Right ventricle myocardium superior (tissue), 1 donor: ENCODE data around the gene CITED1. TPM values are rescaled to one million over a fixed set of nuclear protein-coding genes. Genes with fewer than 3 reads are reported as not detected.
A peak's percentile ranks its signal among the peaks of the same experiment; 100 is the strongest.
"Not testable (repeated sequence)": the region's sequence is repeated elsewhere in the genome, so short reads cannot be mapped to it uniquely, and the experiment has no call there.

Experiments
- ATAC-seq: fragments of 200-7000 bp; cut with Tn5 transposase; one replicate; pipeline ENCODE4 v1.9.1; 2020; ENCODE audit warnings: mild to moderate bottlenecking; ENCODE audit not compliant: poor library complexity
- DNase-seq: peaks from one replicate; pipeline ENCODE4 v3.0.0-alpha.2; 2020
- intact Hi-C: fragments of 100-400 bp; cut with DNase I; formaldehyde crosslinking; loops from one replicate; pipeline ENCODE4 v1.11.2; 2022
- long read RNA-seq: library from polyadenylated mRNA; unstranded; transcript quantifications from one replicate; pipeline ENCODE4 v2.0.0, GENCODE V29; 2021
- total RNA-seq: library from RNA; stranded (reverse); fragmentation: NEBNext Ultra II Directional; extraction: Animal tissue kit (Norgen Biotek cat#: 25700); gene quantifications from one replicate; pipeline ENCODE4 v1.2.1, GENCODE V29; 2021
- donor health status: DM: no; HTN: yes; CAD: no; lungs with severe emphysema.

Gene CITED1, protein sequence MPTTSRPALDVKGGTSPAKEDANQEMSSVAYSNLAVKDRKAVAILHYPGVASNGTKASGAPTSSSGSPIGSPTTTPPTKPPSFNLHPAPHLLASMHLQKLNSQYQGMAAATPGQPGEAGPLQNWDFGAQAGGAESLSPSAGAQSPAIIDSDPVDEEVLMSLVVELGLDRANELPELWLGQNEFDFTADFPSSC
- not detected for total RNA-seq
- long read RNA-seq, result 0 reads

DNA sequence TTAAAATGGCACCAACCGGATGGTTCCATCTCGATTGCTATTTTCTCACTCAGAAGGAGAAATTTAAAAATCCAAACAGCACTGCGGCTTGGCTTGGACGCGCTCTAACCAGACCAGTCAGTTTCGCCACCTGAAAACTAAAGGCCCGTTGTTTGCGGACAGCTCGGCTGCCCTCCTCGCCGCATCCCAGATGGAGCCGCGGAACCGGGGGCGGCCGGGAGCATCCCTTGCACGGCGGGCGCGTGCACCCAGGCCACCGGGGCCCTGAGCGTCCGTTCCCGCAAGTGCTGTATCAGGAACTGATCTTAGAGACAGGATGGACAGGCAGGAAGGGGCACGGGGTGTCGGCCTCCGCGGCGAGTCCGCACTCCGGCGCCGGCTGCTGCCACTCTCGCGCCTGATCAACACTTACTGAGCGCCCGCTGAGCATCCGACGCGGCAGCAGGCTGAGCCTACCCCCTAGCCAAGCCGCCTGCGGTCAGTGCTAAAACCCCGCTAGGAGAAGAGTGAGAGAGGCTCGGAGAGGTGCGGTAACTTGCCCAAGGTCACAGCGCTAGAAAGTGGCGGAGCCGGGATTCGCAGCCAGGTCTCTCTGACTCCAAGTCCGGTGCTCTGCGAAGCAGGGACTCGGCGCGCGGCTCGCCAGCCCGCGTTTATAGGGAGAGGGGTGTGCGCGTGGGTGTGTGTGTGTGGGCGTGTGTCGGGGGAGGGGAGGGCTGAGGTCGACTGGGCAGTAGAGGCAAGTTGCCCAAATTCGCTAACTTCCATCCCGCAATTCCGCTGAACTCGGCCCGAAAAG, at the start of gene CITED1:
Gene CITED1 (minus strand): TSS at position 629 of the 799 bp plus-strand sequence. CDS start 3,045 bp downstream, outside the sequence.
- ATAC-seq (no peak), DNase-seq (no peak)
- intact Hi-C loops, result no loop called here

DNA sequence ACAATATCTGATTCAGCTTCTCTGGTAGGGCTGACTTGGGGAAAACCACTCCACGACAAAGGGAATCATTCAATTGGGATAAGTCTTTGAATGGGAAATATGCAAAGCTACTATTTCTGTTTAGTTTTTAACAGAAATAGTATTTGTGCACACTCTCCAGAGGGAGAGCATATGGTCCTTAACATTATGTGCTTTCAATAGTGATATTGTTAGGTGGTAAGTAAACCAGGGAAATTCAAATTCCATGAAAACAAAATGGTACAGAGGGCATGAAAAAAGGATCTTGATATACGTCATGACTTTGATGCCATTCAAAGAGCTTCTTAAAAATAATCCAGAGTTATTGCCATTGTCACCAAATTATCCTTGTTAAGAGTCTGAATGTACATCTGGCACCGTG, 47.1 kb upstream of the CITED1 start:
- no peak for DNase-seq
- intact Hi-C loops, result no loop called here
- ATAC-seq, result no peak

DNA sequence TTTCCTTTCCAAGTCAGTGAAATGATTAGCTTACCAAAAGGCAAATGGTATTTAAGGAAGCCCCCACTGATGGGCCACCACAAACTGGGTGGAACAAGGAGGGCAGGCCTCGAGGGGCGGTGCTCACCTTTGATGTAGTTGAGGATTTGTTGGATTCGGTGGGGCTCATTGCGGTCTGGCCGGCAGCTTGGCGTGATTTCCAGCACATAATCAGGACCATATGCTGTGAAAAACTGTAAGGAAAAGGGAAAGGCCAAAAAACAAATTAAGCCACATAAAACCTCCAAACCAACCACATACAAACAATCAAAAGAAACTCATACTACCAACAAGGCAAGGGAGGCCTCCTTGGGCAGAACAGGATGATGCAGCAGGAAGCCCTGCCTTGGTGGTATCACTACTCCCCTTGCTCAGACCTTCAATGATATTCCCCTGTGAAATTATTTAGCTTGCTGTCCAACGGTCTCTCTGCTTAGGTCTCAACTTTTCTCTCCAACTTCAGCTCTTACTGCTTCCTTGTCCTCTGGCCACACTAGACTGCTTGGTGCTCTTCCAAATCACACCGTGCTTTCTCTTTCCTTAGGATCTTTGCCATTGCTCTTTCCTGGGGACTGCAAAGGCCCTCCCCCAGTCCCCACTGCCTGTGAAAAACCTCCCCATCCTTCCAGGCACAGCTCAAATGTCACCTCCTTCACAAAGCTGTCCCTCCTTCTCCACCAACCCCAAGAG, 46.1 kb upstream of the CITED1 start:
- peak; percentile 56 for ATAC-seq
- DNase-seq, result peak; percentile 40
- intact Hi-C loops, result no loop called here

DNA sequence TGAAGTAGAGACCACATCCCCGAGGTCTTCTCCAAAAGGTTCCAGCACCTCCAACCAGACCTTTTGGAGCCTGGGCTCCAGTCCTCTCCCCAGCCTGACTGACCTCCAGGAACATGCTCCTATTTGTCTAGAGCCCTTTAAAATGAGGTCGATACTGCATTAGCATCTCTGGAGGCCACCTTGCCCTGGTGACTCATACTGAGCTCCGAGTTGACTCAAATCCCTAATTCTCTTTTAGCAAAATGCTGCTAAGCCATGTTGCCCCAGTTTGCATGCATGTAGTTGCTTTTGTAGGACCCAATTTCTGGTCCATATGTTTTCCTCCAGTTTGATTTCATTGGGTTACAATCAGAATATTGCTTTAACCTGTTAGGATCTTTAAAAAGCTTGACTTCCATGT, 43.5 kb upstream of the CITED1 start:
- ATAC-seq, result no peak

DNA sequence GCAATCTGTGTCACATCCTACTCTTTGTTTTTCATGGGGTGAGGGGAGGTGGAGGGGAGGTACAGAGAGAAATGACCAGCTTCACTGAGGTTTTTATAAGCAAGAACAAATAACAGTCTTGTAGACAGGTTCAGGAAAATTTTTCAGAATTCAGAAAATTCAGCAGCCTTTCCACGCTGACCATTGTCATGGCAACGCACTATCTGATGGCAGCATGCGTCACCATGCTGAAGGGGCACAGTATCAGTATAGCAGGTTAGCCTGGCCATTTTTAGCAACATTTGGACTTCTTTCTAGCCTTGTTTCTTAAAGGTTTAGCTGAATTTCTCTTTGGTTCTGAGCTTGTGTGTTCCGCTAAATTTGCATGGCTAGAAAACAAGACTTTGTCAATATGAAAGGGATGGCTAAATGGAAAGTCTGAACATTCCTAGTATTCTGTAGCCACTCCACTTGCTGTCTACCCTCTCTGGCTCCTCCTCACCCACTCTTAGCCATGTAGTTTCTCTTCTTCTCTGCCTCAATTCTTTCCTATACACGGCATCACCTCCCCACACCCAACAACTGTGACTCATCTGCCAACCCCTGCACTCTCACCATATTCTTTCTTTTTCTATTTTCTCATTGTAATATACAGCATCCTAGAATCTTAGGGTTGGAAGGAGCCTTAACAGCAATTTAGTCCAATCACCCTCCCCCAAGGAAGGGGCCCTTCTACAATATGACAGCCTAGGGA, 42.7 kb upstream of the CITED1 start:
- no peak for DNase-seq
- no peak for ATAC-seq
- intact Hi-C loops, result no loop called here

More for the DNA sequence above, 43.5 kb upstream of the CITED1 start:
- intact Hi-C loops, result no loop called here
- no peak for DNase-seq

DNA sequence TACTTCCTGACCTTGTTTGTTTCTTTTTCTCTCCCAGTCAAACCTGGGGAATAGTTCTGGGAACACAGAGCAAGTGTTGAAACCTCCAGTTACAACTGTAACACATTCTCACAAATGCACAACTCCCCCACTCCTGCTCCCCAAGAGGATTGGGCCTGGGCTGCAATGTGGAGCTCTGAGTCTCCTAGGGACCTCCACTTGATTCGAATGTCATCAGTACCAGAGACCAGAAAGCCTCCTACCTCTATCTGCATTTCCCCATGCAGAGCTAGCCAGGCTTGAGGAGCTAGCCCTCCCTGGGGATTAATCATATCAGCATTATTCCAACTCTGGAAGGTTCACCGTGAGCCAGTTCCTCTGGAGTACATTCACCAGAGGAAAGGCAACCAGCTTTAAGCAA, 41.7 kb upstream of the CITED1 start:
- intact Hi-C loops, result no loop called here
- no peak for DNase-seq
- peak; percentile 78 for ATAC-seq

DNA sequence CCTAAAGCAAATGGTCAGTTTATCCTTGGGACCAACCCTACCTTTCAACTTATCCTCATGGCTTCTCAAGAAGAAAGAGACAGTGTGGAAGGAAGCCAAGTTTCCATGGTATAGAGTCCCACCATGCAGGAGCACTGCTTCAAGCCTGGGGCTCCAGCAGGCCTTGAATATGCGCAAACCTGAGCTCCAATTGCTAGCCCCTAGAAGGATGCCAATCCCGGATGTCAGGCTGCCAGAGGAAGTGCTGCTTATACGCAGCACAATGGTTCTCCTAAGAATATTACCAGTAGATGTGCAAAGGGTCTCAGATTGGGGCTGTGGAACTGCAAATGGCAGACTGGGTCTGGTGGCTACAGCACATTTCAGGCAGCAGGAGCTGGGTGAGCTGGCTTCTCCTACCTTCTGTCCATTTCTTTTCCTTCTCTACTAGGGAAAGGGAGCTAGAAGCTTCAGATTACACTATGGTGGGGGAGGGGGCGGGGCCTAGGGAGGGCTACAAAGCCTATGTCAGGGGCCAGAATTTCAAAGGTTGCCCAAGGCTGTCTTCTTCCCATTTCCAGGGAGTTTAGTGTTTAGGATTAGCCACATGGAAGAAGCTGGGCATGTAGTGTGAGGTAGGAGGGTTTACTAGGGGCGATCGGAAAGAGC, 40.7 kb upstream of the CITED1 start:
- intact Hi-C loops, result no loop called here
- no peak for ATAC-seq
- DNase-seq, result no peak

DNA sequence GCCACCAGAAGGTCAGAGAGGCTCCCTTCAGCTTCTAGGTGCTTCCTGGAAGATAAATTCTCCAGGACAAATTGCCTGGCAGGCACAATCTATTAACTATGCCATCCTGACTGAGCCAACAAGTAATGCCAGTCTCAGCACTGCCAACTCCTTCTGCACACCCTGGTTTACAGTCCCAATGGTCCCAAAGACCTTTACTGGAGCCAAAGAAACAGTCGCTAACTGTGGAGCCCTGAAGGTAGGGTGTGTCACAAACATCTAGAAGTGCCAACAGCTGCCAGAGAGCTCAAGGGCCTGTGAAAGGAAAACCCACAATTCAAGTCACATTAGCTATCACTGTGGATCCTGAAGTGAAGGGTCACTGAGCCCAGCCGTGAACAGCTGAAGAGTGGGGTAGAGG, 34.9 kb upstream of the CITED1 start:
- intact Hi-C loops, result no loop called here
- ATAC-seq, result no peak

DNA sequence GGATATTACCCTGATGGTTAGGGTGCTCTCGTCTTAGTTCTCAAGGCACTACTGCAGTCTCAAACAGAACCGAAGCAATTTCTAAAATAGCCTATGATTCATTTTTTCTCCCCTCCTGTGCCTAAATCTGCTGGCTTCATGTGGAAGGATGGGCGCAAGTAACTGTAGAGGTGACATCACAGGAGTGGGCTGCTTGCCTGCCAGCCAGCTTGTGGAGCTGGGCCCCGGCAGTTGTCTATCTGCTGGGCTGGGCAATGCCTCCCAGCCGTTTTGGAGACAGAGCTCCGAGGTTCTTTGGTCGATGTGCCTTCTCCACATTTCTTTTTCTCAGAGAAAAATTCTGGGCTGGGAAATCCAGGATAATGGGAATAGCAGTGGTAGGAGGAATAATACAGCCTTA, 34.3 kb upstream of the CITED1 start:
- DNase-seq (no peak), ATAC-seq (no peak)
- intact Hi-C loops, result no loop called here

More for the DNA sequence above, 34.9 kb upstream of the CITED1 start:
- DNase-seq, result no peak

DNA sequence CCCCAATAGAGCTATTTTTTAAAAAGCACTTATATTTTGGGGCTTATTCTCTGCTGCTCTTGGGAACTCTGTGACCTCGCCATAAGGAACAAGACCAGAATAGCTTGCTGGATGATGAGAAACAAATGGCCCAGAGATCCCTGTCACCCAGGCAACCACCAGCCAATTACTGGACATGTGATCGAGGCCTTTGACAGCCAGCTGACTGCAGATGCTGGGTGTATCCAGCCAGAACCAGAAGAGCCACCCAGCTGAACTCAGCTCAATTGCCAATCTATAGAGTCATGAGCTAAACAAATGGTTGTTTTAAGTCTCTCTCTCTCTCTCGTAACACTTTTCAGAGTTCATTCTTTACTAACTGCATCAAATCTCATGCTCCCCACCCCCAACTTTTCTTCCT, 24.4 kb upstream of the CITED1 start:
- intact Hi-C loops, result no loop called here
- ATAC-seq (no peak), DNase-seq (no peak)

DNA sequence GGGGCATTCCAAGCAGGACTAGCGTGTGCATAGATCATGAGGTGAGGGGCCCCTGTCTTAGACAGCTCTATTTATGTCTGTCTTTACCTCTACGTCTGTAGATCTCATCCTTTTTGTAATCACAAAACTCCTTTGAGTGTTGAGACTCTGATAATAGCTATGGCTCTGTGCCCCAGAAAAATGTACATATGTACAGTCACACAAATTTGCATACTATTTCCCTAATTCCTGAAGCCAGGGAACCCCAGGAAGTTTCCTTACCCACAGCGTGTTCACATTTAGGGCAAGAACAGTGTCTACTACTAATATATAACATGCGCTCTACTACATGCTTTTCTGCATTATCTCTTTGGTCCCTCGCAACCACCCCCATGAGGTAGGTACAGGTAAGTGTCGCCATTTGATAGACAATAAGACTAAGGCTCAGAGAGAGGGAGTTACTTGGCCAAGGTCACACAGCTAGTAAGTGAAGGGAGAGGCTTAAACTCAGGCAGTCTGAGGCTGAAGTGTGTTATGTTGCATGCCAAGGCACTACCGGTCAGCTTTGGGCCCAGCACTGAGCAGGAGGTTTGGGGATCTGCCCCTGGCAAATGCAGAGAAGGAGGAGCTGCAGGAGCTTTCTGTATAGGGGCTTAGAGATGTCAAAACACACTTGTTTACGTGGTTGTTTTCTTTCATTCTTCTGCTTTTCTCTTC, 21.0 kb upstream of the CITED1 start:
- intact Hi-C loops, result no loop called here
- ATAC-seq (no peak), DNase-seq (no peak)

DNA sequence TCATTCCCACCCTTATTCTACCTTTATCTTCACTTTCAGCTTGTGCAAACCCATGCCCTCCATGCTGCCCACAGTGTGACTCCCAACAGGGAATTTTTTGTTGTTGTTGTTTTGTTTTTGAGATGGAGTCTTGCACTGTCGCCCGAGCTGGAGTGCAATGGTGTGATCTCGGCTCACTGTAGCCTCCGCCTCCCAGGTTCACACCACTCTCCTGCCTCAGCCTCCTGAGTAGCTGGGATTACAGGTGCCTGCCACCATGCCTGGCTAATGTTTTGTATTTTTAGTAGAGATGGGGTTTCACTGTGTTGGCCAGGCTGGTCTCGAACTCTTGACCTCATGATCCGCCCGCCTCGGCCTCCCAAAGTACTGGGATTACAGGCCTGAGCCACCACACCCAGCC, 13.9 kb upstream of the CITED1 start:
- intact Hi-C loops, DNase-seq, ATAC-seq: not testable (repeated sequence)

DNA sequence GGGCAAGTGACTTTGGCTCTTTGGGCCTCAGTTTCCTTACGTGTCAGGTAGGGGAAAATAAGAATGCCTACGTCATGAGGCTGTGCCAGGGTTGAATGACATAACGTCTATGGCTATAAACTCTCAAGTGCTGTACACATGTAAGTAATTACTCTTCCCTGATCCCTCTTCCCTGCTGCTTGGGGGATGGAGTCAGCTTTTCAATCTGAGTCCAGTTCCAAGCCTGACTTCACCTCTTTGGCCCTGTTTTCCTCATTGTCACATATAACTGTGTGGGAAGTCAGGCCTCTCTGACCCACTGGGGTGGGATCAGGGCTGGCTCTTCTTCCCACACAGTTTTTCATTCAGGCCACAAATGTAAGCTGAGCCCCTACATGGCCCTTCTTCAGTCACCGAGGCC, 11.4 kb upstream of the CITED1 start:
- intact Hi-C loops, result no loop called here
- DNase-seq (no peak), ATAC-seq (no peak)

DNA sequence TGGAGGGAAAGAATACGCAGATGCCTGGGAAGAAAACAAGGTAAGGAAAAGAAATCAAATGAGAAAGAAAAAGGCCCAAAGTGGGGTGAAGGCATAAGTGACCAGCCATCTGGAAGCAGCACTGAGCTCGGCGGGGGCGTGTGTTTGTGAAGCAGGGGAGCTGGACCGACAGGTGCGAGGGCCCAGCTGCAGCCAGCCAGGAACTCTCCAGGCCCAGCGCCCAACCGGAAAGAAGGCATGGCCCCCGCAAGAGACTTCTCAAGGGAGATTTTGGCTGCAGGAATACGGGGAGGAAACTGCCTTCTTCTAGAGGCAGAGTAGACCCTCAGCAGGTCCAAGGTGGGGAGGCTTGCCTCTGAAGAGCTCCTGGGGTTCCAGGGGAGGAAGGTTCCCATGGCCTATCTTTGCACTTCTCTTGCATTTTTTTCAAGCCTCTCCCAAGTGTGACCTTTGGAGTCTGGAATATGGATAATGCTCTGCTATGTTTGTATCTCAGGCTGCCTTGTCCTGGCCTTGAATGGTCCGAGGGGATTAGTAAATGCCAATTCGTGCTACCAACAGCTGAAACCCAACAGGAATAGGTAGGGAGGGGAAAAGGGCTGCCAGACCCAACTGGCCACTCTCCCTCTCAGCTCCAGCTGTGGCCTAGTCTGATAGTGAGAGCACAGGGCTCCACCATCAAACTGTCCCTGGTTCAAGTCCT, 10.8 kb upstream of the CITED1 start:
- intact Hi-C loops, result no loop called here
- ATAC-seq (no peak), DNase-seq (no peak)

DNA sequence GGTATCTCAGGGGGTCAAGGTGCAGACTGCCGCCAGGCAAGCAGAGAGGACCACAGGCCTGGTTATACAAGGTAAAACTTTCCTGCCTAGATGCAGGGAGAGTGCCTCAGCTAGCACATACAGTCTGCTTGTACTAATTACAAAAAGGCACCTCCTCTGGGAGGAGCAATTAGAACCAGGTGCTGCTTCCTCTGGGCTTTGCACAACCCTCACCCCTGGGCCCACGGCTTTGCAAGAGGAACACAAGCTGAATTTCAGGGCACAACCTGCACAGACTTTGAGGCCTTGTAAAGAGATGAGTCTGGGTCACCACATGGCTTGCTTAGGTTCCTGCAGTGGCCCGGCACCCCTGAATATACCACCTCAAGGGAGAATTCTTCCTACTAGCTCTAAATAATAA, 9.2 kb upstream of the CITED1 start:
- DNase-seq (no peak), ATAC-seq (no peak)
- intact Hi-C loops, result no loop called here

DNA sequence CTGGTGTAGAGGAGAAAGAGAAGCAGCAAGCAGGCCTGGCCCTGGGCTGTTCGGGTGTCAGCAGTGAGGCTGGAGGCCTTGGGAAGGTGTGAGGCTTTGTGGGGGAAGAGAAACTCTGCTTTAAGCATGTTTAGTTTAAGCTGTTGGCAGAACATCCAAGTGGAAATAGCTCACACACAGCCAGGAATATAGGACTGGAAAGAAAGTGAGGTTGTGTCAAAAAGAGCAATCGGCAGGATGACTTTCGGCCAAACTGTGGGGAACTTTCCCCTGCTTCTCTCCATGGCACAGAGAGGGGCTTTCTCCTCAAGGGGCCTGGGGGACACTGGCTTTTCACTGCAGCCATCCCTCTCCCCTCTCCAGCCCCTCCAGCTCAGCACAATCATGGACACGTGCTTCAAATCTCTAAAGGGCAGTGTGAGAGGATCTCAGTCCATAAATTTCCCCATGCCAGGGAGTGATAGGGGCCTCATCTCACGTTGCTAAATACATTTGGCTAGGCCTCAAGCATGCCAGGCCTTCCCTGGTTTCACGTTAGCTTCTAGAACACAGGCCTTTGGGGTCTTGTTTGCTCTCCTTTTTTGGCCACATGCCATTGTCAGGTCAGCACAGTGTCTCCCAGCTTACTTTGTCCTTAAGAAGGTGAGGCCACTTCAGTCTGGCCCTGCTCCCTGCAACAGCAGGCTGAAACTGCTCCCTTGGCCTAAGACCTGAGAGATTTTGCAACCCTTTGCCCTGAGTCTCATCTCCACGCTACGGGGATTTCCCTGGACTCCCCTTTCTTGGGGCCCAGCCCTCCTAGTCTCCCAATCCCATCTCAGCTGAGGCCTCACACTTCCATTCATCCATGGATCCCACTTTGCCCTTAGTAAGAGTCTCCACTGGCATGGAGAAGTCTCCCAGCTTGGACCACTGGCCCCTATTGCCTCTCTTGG, 8.3 kb upstream of the CITED1 start:
- intact Hi-C loops, result no loop called here
- DNase-seq (no peak), ATAC-seq (no peak)
